ENCODE measurements around the gene INHBE. TPM values are rescaled to one million over a fixed set of nuclear protein-coding genes. Genes with fewer than 3 reads are reported as not detected.

INHBE gene
- polyA plus RNA-seq, 1 experiment, result 10.8 TPM

- ChIA-PET POLR2A (no interaction called here), CTCF (interaction anchor here (0.6 kb wide), 1 partner anchor 170 kb away, joined by 5 read pairs; no protein-coding TSS in a partner anchor)
- no peak for DNase-seq (ENCODE audit: low read depth, low spot score)
- TF ChIP-seq CTCF (IDR thresholded peaks at IDR 0.05; ENCODE audit: low read depth, low read length), result no peak
- Histone ChIP-seq H3K27ac (ENCODE audit: low read depth, low read length) (no peak overlapping the region), H3K27me3 (ENCODE audit: control insufficient read depth, insufficient read depth, low read length) (no peaks in the 10 kb centered on the region), H3K4me3 (ENCODE audit: low read depth, low read length) (no peak overlapping the region), H3K9me3 (ENCODE audit: control insufficient read depth, insufficient read depth, low read length) (no peaks in the 10 kb centered on the region)
These were observed 23.4 kb upstream of the INHBE start for GRCh38 chr12:57431654-57432188.

DNA sequence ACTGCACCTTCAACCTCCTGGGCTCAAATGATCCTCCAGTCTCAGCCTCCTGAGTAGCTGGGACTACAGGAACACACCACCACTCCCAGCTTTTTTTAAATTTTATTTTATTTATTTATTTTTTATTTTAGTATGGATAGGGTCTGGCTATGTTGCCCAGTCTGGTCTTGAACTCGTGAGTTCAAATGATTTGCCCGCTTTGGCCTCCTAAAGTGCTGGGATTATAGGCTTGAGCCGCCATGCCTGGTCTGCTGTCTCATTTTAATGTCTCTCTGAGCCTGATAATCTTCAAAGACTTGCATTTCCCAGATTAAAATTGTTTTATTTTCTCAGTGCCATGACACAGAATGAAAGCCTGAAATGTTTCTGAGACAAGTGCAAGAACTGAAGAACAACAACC lies 21.7 kb upstream of the INHBE start:
- H3K4me3 ChIP-seq (ENCODE audit: low read depth, low read length), result no peak overlapping the region
- H3K9me3 ChIP-seq (ENCODE audit: control insufficient read depth, insufficient read depth, low read length), result no peaks in the 10 kb centered on the region
- ChIA-PET POLR2A (no interaction called here), CTCF (interaction anchor here (1.0 to 1.2 kb wide), 2 partner anchors 19 to 25 kb away, joined by 3 to 4 read pairs; no protein-coding TSS in a partner anchor)
- no peak for DNase-seq (ENCODE audit: low read depth, low spot score)
- no peaks in the 10 kb centered on the region for H3K27me3 ChIP-seq (ENCODE audit: control insufficient read depth, insufficient read depth, low read length)
- no peak overlapping the region for H3K27ac ChIP-seq (ENCODE audit: low read depth, low read length)
- no peak for TF ChIP-seq CTCF (IDR thresholded peaks at IDR 0.05; ENCODE audit: low read depth, low read length)

- no peaks in the 10 kb centered on the region for H3K9me3 ChIP-seq (ENCODE audit: control insufficient read depth, insufficient read depth, low read length)
- no peak for TF ChIP-seq CTCF (IDR thresholded peaks at IDR 0.05; ENCODE audit: low read depth, low read length)
- no peak within 1 kb of the TSS for H3K27ac ChIP-seq (ENCODE audit: low read depth, low read length)
- H3K4me3 ChIP-seq (ENCODE audit: low read depth, low read length), result no peak within 1 kb of the TSS
- ChIA-PET CTCF (interaction anchor here (1.3 kb wide), 1 partner anchor 18 kb away, joined by 5 read pairs; no protein-coding TSS in a partner anchor), POLR2A (no interaction called here)
- DNase-seq (ENCODE audit: low read depth, low spot score), result no peak
- H3K27me3 ChIP-seq (ENCODE audit: control insufficient read depth, insufficient read depth, low read length), result no peaks in the 10 kb centered on the region
These were observed 20.4 kb upstream of the INHBE start, which contains the start of gene INHBC for GRCh38 chr12:57434517-57435223. Gene INHBC (plus strand): TSS chr12:57434784. CDS start chr12:57434887, 103 bp downstream.

- H3K27ac ChIP-seq (ENCODE audit: low read depth, low read length), result no peak overlapping the region
- H3K9me3 ChIP-seq (ENCODE audit: control insufficient read depth, insufficient read depth, low read length), result no peaks in the 10 kb centered on the region
- no peak for DNase-seq (ENCODE audit: low read depth, low spot score)
- ChIA-PET CTCF (interaction anchor here (1.3 kb wide), 1 partner anchor 18 kb away, joined by 5 read pairs; no protein-coding TSS in a partner anchor), POLR2A (no interaction called here)
- no peak for TF ChIP-seq CTCF (IDR thresholded peaks at IDR 0.05; ENCODE audit: low read depth, low read length)
- H3K4me3 ChIP-seq (ENCODE audit: low read depth, low read length), result no peak overlapping the region
- H3K27me3 ChIP-seq (ENCODE audit: control insufficient read depth, insufficient read depth, low read length), result no peaks in the 10 kb centered on the region
These were observed 19.8 kb upstream of the INHBE start for GRCh38 chr12:57435293-57435692.

DNA sequence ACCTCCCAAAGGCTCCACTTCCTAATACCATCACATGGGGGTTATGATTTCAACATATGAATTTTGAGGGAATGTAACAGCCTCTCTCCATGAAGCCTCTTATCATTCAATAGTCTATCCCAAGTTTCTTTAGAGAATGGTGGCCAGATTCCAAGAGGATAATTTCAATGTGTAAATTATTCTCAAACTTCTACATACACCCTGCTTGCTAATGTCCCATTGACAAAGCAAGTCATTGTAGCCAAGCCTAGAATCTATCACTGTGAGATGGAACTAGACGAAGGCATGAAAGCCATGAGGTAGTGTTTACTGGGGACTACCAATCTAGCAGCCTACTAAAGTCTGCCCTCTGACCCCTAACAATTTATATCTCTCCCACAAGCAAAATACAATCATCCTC lies 16.7 kb upstream of the INHBE start:
- no peak overlapping the region for H3K27ac ChIP-seq (ENCODE audit: low read depth, low read length)
- no peak for DNase-seq (ENCODE audit: low read depth, low spot score)
- no peaks in the 10 kb centered on the region for H3K27me3 ChIP-seq (ENCODE audit: control insufficient read depth, insufficient read depth, low read length)
- CTCF ChIA-PET, result interaction anchor here (0.9 kb wide), 1 partner anchor 18 kb away, joined by 3 read pairs; no protein-coding TSS in a partner anchor
- no peaks in the 10 kb centered on the region for H3K9me3 ChIP-seq (ENCODE audit: control insufficient read depth, insufficient read depth, low read length)
- H3K4me3 ChIP-seq (ENCODE audit: low read depth, low read length), result no peak overlapping the region
- TF ChIP-seq CTCF (IDR thresholded peaks at IDR 0.05; ENCODE audit: low read depth, low read length), result no peak
- POLR2A ChIA-PET, result interaction anchor here (0.7 kb wide), 1 partner anchor 13 kb away, joined by 3 read pairs; no protein-coding TSS in a partner anchor

All from AG04450 (cell line).